Stimulated activated CD8-positive, alpha-beta memory T cell treated with anti-CD3 and anti-CD28 coated beads, Interleukin-15, amount 100 ng/mL, for 24 hours (primary cell): ENCODE data around the gene PLD4.
"Not testable (repeated sequence)": the region's sequence is repeated elsewhere in the genome, so short reads cannot be mapped to it uniquely, and the experiment has no call there.

ENCODE experiments used
- DNase-seq: peaks from one replicate; pipeline ENCODE4 v3.0.0-alpha.2; 2020; ENCODE audit warnings: low read depth

Gene PLD4

DNA sequence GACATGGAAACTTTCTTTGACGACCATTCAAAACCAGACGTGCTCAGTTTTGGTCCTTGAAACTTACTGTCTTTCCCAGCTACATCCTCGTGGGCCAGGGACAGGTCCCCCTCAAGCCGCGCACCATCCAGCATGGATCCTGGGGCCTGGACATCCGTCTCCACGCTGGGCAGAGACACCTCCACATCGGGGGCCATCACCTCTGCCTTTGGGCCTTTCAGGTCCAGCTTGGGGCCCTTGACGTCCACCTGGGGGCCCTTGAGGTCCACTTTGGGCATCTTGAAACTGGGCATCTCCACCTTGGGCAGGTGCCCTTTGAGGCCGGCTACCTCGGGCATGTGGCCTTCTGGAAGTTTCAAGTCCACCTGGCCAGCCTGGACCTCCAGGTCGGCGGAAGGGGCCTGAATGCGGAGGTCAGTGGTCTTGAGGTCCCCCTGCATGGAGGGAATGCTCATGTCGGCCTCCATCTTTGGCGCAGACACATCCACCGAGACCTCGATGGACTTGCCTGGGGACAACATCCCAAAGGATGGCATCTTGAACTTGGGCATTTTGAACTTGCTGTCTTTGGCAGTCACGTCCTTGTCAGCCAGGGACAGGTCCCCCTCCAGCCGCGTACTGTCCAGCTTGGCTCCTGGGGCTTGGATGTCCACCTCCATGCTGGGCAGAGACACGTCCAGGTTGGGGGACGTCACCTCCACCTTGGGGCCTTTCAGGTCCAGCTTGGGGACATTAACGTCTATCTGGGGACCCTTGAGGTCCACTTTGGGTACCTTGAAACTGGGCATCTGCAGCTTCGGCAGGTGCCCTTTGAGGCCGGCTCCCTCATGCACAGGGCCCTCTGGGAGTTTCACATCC lies 17.1 kb downstream of the PLD4 start:
- DNase-seq, result no peak

- DNase-seq, result no peak
Measured at GRCh38 chr14:104942586-104942985, 17.9 kb downstream of the PLD4 start.

DNA sequence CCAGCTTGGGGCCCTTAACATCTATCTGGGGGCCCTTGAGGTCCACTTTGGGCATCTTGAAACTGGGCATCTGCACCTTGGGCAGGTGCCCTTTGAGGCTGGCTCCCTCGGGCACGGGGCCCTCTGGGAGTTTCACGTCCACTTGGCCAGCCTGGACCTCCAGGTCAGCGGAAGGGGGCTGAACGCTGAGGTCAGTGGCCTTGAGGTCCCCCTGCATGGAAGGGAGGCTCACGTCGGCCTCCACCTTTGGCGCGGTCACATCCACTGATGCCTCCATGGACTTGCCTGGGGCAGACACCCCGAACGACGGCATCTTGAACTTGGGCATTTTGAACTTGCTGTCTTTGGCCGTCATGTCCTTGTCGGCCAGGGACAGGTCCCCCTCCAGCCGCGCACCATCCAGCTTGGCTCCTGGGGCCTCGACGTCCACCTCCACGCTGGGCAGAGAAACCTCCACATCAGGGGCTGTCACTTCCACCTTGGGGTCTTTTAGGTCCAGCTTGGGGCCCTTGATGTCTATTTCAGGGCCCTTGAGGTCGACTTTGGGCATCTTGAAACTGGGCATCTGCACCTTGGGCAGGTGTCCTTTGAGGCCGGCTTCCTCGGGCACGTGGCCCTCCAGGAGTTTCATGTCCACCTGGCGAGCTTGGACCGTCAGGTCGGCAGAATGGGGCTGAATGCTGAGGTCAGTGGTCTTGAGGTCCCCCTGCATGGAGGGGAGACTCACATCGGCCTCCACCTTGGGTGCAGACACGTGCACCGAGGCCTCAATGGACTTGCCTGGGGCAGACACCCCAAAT lies 18.7 kb downstream of the PLD4 start:
- not testable (repeated sequence) for DNase-seq

GRCh38 chr14:104944016-104944308 lies 19.3 kb downstream of the PLD4 start:
- not testable (repeated sequence) for DNase-seq

DNA sequence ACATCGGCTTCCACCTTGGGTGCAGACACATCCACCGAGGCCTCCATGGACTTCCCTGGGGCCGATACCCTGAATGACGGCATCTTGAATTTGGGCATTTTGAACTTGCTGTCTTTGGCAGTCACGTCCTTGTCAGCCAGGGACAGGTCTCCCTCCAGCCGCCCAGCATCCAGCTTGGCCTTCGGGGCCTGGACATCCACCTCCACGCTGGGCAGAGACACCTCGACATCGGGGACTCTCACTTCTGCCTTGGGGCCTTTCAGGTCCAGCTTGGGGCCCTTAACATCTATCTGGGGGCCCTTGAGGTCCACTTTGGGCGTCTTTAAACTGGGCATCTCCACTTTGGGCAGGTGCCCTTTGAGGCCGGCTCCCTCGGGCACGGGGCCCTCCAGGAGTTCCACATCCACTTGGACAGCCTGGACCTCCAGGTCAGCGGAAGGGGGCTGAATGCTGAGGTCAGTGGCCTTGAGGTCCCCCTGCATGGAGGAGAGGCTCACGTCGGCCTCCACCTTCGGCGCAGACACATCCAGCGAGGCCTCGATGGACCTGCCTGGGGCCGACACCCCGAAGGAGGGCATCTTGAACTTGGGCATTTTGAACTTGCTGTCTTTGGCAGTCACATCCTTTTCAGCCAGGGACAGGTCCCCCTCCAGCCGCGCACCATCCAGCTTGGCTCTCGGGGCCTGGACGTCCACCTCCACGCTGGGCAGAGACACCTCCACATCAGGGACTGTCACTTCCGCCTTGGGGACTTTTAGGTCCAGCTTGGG lies 19.9 kb downstream of the PLD4 start:
- not testable (repeated sequence) for DNase-seq

- not testable (repeated sequence) for DNase-seq
Measured at GRCh38 chr14:104945266-104945665, 20.6 kb downstream of the PLD4 start.

- not testable (repeated sequence) for DNase-seq
Measured at GRCh38 chr14:104945986-104946965, 21.6 kb downstream of the PLD4 start.

- DNase-seq, result not testable (repeated sequence)
Measured at GRCh38 chr14:104947201-104947600, 22.5 kb downstream of the PLD4 start.

- DNase-seq, result not testable (repeated sequence)
Measured at GRCh38 chr14:104947881-104948735, 23.4 kb downstream of the PLD4 start.

DNA sequence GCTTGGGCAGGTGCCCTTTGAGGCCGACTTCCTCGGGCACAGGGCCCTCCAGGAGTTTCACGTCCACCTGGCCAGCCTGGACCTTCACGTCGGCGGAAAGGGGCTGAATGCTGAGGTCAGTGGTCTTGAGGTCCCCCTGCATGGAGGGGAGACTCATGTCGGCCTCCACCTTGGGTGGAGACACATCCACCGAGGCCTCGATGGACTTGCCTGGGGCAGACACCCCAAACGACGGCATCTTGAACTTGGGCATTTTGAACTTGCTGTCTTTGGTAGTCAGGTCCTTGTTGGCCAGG lies 24.0 kb downstream of the PLD4 start:
- DNase-seq, result no peak

DNA sequence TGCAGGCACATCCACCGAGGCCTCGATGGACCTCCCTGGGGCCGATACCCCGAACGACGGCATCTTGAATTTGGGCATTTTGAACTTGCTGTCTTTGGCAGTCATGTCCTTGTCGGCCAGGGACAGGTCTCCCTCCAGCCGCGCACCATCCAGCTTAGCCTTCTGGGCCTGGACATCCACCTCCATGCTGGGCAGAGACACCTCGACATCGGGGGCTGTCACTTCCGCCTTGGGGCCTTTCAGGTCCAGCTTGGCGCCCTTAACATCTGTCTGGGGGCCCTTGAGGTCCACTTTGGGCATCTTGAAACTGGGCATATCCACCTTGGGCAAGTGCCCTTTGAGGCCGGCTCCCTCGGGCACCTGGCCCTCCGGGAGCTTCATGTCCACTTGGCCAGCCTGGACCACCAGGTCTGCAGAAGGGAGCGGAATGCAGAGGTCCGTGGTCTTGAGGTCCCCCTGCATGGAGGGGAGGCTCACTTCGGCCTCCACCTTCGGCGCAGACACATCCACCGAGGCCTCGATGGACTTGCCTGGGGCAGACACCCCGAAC lies 24.8 kb downstream of the PLD4 start:
- DNase-seq, result not testable (repeated sequence)

DNA sequence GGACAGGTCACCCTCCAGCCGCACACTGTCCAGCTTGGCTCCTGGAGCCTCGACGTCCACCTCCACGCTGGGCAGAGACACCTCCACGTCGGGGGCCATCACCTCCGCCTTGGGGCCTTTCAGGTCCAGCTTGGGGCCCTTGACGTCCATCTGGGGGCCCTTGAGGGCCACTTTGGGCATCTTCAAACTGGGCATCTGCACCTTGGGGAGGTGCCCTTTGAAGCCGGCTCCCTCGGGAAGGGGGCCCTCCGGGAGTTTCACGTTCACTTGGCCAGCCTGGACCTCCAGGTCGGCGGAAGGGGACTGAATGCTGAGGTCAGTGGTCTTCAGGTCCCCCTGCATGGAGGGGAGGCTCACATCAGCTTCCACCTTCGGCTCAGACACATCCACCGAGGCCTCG lies 25.3 kb downstream of the PLD4 start:
- DNase-seq, result no peak

- not testable (repeated sequence) for DNase-seq
Measured at GRCh38 chr14:104950701-104951100, 26.0 kb downstream of the PLD4 start.

DNA sequence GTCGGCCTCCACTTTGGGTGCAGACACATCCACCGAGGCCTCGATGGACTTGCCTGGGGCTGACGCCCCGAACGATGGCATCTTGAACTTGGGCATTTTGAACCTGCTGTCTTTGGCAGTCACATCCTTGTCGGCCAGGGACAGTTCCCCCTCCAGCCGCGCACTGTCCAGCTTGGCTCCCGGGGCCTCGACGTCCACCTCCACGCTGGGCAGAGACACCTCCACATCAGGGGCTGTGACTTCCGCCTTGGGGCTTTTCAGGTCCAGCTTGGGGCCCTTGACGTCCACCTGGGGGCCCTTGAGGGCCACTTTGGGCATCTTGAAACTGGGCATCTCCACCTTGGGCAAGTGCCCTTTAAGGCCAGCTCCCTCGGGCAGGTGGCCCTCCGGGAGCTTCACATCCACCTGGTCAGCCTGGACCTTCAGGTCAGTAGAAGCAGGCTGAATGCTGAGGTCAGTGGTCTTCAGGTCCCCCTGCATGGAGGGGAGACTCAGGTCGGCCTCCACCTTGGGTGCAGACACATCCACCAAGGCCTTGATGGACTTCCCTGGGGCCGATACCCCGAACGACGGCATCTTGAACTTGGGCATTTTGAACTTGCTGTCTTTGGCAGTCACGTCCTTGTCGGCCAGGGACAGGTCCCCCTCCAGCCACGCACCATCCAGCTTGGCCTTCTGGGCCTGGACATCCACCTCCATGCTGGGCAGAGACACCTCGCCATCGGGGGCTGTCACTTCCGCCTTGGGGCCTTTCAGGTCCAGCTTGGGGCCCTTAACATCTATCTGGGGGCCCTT lies 27.4 kb downstream of the PLD4 start:
- DNase-seq, result not testable (repeated sequence)

DNA sequence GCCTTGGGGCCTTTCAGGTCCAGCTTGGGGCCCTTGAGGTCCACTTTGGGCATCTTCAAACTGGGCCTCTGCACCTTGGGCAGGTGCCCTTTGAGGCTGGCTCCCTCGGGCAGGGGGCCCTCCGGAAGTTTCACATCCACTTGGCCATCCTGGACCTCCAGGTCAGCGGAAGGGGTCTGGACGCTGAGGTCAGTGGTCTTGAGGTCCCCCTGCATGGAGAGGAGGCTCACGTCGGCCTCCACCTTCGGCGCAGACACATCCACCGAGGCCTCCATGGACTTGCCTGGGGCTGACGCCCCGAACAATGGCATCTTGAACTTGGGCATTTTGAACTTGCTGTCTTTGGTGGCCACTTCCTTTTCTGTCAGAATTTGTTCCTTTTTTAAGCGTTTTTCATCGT lies 28.4 kb downstream of the PLD4 start:
- DNase-seq, result no peak

- no peak for DNase-seq
Measured at GRCh38 chr14:104953896-104954656, 29.4 kb downstream of the PLD4 start.

GRCh38 chr14:104954746-104955395 lies 30.2 kb downstream of the PLD4 start:
- DNase-seq, result no peak

DNA sequence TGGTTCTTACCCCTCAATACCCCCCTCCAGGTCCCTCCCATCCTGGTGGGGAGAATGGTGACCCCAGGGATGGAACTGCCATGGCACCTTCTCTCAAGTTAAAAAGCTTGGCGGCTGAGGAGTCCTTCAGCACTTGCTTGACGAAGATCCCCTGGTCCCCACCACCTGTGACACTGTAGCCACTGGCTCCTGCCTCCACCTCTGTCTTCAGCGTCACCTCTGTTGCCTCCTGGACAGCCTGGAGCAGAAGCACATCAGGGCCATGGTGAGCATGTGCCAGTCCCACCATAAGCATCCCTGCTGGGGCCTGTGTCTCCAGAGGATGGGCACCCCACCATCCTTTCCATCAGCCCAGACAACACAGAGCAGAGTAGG lies 30.7 kb downstream of the PLD4 start:
- DNase-seq, result no peak
